ENCODE results near the gene CHD6.

DNA sequence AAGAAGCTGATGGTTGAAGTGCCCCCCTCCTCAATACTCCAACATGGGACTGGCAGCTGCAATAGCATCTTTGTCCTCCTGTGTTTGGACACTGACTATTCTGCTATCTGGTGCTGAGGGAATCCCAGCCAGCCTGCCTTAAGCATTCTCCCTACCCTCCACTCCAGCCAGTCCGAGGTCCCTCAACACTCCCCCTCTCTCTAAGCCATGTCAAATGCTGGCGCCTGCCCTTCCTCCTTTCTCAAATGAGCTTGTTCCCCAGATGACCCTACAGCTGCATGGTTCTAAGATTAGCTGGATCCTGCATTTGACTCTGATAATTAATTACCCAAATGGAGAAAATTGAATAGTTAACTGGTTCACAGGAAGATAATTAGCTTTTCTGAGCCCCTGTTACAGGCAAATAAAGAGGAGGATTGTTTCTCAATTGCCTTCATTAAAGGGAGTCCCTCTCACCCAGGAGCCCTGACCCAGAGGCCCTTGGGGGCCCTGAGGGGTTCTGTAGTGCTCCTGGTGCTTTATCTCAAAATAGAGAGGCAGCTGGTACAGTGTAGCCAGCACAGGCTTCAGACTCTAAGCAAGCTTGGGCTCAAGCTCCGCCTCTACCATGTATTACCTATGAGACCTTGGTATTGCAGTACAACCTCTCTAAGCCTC lies 37.9 kb upstream of the CHD6 start:
- TF ChIP-seq POLR2A (IDR thresholded peaks at IDR 0.05; ENCODE audit: low read depth, low read length) (no peak), PAX5 (IDR thresholded peaks at IDR 0.05; ENCODE audit: insufficient read depth, low read length, severe bottlenecking) (no peak), POU2F2 (IDR thresholded peaks at IDR 0.05; ENCODE audit: low read depth, low read length) (no peak), TAF1 (IDR thresholded peaks at IDR 0.05; ENCODE audit: low read depth, low read length) (no peak), SPI1 (IDR thresholded peaks at IDR 0.05; ENCODE audit: low read depth, low read length) (no peak)

All from GM12891 (cell line).